Umbilical cord (tissue), 2 donors: Measurements from ENCODE around the gene RPS6KB1. TPM values are rescaled to one million over a fixed set of nuclear protein-coding genes. Genes with fewer than 3 reads are reported as not detected.
"Not testable (repeated sequence)": the region's sequence is repeated elsewhere in the genome, so short reads cannot be mapped to it uniquely, and the experiment has no call there.

Source experiments
- DNase-seq: peaks from one replicate; pipeline ENCODE4 v3.0.0-alpha.2; 2015; ENCODE audit warnings: low spot score
- total RNA-seq: library from RNA; depleted of rRNA; stranded (reverse); fragments of >200 nt; gene quantifications from one replicate; pipeline ENCODE4 v1.2.3, GENCODE V29; 2014; ENCODE audit warnings: low replicate concordance; ENCODE audit not compliant: insufficient read depth

RPS6KB1 gene
- total RNA-seq, 1 donor from 2014 or later: 37.3 TPM

DNA sequence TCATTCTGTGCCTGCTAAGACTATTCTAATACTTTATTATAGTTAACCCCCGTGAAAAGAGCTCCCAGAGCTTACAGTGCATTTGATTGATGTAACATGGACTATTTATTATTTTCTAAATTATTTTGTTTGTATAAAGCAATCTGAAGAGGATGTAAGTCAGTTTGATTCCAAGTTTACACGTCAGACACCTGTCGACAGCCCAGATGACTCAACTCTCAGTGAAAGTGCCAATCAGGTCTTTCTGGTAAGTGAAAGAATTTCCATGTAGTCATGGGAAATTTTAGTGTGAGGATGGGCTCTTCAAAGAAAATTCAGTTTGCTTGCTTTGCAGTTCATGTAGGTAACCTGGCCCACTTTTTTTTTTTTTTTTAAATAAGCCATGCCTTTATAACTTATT lies 47.8 kb downstream of the RPS6KB1 start:
- not testable (repeated sequence) for DNase-seq

GRCh38 chr17:59941131-59941530 lies 48.2 kb downstream of the RPS6KB1 start:
- DNase-seq: no peak

DNA sequence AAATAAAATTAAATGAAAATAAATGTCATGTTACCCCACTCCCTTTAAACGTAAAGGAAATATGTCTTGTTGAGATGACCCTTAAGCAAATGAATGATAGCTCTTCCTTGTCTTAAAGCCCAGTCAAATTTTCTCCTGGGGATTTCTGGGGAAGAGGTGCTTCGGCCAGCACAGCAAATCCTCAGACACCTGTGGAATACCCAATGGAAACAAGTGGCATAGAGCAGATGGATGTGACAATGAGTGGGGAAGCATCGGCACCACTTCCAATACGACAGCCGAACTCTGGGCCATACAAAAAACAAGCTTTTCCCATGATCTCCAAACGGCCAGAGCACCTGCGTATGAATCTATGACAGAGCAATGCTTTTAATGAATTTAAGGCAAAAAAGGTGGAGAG lies 53.5 kb downstream of the RPS6KB1 start:
- DNase-seq: not testable (repeated sequence)

- DNase-seq: not testable (repeated sequence)
Observed at GRCh38 chr17:59947310-59947709, 54.4 kb downstream of the RPS6KB1 start.

DNA sequence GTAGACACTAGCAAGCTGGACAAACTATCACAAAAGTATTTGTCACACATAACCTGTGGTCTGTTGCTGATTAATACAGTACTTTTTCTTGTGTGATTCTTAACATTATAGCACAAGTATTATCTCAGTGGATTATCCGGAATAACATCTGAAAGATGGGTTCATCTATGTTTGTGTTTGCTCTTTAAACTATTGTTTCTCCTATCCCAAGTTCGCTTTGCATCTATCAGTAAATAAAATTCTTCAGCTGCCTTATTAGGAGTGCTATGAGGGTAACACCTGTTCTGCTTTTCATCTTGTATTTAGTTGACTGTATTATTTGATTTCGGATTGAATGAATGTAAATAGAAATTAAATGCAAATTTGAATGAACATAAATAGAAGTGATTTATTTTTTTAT lies 57.1 kb downstream of the RPS6KB1 start:
- no peak for DNase-seq

DNA sequence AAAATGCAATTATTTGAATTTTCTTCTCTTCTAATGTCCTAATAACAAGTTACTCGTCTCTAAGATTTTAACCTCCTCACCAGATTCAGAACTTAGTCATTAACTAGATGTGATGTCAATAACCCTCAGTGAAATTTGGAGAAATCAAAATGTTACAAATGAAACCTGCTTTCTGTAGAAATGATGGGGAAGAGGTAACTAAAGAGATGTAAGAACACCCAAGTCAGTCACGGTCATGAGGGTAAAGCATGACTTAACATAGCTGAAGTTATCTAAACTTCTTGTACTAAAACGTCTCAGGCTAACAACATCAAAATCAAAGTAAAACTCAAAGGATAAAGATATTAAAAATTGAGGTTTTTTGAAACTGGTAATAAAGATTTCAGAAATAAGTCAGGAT lies 61.9 kb downstream of the RPS6KB1 start:
- DNase-seq: no peak

DNA sequence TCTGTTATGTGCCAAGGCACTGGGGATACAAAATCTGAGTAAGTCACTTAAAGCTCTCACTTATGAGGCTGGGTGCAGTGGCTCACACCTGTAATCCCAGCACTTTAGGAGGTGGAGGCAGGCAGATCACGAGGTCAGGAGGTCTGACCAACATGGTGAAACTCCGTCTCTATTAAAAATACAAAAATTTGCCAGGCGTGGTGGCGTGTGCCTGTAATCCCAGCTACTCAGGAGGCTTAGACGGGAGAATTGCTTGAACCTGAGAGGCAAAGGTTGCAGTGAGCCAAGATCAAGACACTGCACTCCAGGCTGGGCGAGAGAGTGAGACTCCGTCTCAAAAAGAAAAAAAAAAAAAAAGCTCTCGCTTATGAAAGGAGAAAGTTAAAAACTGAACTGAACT lies 66.7 kb downstream of the RPS6KB1 start:
- not testable (repeated sequence) for DNase-seq

- DNase-seq: no peak
Observed at GRCh38 chr17:59962739-59963318, 69.9 kb downstream of the RPS6KB1 start.

GRCh38 chr17:59963738-59964481 lies 71.0 kb downstream of the RPS6KB1 start:
- no peak for DNase-seq

DNA sequence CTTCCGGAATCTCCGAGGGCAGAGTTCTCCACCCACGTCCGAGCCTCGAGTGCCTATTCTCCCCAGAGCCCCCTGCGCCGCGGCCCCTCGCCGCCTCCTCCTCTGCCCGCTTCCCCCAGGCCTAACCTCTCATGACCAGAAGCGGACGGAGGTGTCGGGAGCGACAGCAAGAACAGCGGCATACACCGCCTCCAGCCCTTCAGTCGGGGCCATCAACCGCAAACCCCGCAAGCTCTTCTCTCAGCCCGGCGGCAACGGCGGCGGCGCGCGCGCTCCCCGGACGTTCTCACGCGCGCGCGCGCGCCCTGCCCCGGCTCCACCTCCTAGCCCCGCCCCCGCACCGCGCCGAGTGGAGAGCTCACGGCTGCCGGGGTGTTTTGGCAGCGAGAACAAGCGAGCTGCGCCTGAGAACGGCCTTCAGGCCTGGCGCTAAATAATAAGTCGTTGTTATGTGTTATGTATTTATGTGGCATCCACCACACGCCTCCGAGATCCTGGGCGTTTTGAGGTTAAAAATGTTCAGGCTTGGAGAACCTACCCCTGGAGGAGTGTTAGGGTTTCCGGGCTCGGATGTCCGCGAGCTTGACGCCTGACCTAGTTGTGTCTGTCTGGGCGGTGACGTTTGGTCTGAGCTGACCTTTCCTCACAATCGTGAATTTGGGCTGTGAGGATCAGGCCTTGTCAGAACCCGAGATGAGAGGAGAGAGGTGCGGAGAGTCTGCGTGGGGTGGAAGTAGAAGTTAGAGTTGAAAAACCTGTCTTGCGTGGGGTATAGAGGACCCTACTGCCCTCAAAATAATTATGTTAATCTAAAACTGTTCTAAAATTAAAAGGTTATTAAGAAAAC lies 71.8 kb downstream of the RPS6KB1 start, which contains the start of gene RNFT1:
Gene RNFT1, minus strand, starts transcription at position 259 of the 847 bp plus-strand sequence. Its CDS starts 77 bp downstream, at position 182.
- peak; percentile 92 for DNase-seq

DNA sequence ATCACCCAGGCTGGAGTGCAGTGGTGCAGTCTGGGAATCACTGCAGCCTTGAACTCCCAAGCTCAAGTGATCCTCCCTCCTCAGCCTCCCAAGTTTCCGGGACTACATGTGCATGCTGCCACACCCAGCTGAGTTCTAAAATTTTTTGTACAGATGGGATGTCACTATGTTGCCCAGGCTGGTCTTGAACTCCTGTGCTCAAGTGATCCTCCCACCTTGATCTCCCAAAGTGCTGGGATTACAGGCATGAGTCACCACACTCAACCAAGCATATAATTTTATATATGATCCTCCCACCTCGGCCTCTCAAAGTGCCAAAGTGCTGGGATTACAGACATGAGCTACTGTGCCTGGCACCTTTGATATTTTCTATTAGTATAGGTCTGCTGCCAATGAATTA lies 78.8 kb downstream of the RPS6KB1 start:
- DNase-seq: not testable (repeated sequence)

- DNase-seq: no peak
Observed at GRCh38 chr17:59972778-59973177, 79.9 kb downstream of the RPS6KB1 start.

- DNase-seq: not testable (repeated sequence)
Observed at GRCh38 chr17:59973483-59973882, 80.6 kb downstream of the RPS6KB1 start.

GRCh38 chr17:59975166-59975565 lies 82.2 kb downstream of the RPS6KB1 start:
- DNase-seq: not testable (repeated sequence)

- DNase-seq: not testable (repeated sequence)
Observed at GRCh38 chr17:59996608-59997007, 103.7 kb downstream of the RPS6KB1 start.

Other genes with a start within 250 kb of the RPS6KB1 start
- 7.9 TPM for gene PTRH2, start 185.7 kb upstream of the RPS6KB1 start, total RNA-seq
- gene VMP1, start 185.5 kb upstream of the RPS6KB1 start, total RNA-seq: 401 TPM
- 9.9 TPM for gene TUBD1, start 178 bp upstream of the RPS6KB1 start, total RNA-seq
- 17.3 TPM for gene RNFT1, start 71.6 kb downstream of the RPS6KB1 start, total RNA-seq
- gene HEATR6, start 185.8 kb downstream of the RPS6KB1 start, total RNA-seq: 22.1 TPM